NCI-H510A treated with DMSO at 0.1 percent for 48 hours (cell line): ENCODE data around the gene CARMIL1.

Source experiments
- DNase-seq: peaks from one replicate; lab custom pipeline; 2025; lab: John Stamatoyannopoulos, UW

CARMIL1 gene

DNA sequence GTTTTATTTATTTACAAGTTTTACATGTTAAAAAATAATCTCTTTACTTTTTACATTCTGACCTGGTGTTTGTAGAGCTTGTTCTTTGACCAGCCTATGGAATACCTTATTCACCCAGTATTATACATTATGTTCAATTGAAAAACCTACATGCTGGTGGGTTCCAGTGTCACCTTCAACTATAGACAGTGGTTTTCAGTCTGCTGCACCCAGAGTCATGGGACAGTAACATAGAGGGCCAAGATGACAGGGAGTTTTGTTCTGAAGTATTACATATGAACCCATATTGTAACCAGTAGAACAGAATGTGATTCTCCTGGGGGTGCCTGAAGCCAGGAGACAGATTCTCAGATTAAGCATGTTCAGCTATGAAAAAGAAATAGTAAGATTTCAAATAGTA, 233.4 kb downstream of the CARMIL1 start:
- no peak for DNase-seq

DNA sequence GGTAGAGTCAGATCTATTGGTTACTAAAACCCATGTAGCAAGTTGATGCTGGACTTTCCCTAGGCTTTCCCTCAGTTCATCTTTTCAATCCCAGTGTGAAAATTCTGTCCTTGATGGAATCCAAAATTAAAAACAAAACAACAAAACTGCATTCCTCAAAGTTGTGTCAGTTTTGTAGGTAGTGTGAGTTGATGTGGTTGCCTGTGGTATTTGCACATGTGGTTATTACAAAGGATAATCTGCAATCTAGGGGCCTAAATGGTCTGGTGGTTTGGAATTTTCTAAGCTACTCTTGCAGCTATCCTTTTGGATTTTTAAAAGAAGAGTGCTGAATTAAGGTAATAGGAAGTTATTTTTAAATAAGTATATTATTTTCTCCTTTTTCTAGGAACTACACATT, 240.7 kb downstream of the CARMIL1 start:
- no peak for DNase-seq

DNA sequence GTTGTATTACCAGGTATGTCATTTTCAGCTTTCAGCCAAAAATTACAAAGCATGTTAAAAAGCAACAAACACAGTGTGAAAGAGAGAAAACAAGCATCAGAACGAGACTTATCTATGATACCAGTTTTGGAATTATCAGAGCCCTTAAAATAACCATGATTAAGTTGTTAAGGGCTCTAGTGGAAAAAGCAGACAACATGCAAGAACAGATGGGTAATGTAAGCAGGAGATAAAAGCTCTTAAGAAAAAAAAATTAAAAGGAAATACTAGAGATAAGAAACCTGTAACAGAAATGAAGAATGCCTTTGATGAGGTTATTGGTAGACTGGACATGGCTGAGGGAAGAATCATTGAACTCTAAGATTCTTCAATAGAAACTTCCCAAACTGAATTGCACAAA, 245.4 kb downstream of the CARMIL1 start:
- DNase-seq: no peak

DNA sequence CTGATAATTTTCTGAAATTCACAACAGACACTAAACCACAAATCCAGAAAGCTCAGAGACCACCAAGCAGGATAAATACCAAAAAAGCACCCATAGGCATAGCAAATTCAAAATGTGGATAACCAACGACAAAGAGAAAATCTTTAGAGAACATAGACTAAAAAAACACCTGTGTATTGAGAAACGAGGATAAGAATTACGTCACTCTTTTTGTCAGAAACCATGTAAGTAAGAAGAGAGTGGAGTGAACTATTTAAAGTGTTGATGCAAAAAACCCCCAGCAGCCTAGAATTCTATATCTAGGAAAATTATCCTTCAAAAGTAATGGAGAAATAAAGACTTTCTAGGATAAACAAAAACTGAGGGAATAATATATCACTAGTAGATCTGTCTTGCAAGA, 245.9 kb downstream of the CARMIL1 start:
- no peak for DNase-seq

DNA sequence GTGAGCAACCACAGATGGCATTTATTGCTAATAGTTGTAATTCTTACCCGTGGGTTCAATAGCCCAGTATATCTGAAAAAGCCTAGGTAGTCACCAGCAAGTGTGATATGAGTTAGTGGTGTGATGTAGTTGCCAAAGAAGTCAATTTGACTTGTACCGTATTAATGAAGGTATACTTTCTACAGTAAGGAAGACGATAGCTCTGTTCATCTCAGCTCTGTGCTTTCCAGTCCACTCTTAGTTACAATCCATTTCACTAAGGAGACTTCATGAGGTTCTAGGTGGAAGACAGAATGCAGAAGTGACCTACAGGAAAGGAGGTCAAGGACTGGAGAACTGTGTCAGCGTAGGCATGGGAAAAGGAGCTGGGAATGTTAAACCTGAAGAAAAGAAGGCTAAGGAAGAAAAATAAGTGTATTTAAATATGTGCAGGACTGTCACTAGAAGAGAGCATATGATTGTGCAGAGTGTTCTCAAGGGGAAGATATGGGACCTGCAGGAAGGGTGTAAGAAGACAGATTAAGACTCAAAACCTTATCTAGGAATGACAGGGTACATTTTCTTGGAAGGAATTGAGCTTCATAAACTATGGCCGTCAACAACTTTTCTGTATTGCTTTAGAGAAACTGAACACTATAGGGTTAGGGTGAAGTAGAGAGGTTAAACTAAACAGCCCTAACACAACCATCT, 255.9 kb downstream of the CARMIL1 start:
- no peak for DNase-seq

DNA sequence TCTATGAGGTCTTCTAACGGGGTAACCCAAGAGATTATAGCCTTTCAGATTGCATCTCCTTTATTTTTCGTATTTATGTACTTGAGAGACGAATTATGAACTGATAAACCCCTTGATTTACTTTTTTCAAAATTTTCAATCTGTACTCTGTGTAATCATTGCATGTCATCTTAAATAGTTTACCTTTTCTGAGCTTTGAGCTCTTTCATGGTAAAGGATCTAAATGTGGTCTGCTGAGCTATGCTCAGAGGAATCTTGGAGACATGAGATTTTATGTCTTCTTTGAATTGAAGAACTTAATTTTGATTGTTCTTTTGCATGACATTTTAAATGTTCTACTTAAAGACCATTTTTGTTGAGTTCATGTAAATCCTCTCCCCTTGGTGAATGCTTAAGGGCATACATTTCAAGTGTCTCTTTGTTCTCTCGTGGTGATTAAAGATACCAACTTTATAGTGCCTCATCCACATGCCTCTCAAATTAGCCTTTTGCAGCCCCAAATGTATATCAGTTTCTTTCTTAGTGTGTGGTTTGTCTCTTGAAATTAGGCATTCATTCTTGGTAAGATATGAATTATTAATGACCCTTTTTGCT, 256.6 kb downstream of the CARMIL1 start:
- DNase-seq: no peak

DNA sequence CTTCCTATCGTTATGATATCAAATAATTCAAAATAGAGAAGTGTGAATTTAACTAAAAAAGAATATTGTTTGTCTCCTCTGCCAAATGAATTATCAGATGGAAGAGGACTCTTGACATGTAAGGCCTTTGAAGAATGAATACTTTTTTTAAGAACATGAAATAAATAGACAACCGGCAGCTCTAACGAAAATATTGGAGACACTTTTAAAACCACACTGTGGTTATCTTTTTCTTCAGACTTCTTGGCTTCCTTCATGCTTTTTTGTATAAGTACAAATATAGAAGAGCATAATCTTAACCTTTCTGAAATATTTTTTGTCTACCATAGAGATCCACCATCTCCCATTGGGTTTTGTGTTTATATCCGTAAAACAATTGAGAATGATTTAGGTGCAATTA, 257.6 kb downstream of the CARMIL1 start:
- no peak for DNase-seq

DNA sequence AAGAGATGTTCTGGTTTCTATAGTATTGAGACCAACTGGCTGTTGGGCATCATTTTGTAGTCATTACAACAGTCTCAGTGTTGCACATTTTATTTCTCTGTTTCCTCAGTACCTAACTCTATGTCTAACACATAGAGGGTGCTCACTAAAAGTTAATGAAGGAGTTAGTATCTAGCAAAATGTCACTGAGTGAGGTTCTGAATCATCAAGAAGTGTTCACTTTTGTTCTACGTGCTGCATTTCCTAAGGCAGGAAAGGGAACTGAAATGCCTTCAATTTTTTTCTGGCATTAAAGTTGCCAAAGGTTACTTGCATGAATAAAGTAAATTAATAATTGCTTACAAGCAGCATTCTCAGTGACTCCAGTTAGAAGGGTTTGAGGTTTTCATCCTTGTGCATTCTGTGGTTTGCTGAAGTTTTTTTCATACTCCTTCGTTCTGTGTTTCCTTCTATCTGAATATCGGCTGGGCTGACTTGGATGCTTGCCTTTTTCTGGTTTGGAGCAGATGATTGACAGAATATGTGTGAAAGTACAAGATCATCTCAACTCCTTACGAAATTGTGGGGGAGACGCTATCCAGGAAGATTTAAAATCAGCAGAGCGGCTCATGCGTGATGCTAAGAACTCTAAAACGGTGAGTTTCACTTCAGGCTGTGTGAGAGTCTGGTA, 258.3 kb downstream of the CARMIL1 start:
- no peak for DNase-seq

DNA sequence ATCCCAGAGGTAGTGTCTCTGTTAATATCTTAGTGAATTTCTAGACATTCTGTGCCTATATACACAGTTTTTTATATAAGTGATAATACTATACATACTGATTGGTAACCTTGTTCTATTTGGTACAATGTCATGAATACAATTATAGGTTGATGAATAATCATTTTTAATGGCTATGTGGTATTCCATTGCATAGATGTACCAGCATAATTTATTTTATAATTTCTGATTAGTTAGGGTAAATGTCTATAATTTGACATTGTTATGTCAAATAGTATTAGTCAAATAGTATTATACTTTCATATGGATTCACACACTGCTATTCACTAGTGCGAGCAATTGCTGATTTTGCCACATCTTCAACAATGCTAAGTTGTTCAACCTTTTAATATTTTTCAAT, 262.1 kb downstream of the CARMIL1 start:
- DNase-seq: no peak

DNA sequence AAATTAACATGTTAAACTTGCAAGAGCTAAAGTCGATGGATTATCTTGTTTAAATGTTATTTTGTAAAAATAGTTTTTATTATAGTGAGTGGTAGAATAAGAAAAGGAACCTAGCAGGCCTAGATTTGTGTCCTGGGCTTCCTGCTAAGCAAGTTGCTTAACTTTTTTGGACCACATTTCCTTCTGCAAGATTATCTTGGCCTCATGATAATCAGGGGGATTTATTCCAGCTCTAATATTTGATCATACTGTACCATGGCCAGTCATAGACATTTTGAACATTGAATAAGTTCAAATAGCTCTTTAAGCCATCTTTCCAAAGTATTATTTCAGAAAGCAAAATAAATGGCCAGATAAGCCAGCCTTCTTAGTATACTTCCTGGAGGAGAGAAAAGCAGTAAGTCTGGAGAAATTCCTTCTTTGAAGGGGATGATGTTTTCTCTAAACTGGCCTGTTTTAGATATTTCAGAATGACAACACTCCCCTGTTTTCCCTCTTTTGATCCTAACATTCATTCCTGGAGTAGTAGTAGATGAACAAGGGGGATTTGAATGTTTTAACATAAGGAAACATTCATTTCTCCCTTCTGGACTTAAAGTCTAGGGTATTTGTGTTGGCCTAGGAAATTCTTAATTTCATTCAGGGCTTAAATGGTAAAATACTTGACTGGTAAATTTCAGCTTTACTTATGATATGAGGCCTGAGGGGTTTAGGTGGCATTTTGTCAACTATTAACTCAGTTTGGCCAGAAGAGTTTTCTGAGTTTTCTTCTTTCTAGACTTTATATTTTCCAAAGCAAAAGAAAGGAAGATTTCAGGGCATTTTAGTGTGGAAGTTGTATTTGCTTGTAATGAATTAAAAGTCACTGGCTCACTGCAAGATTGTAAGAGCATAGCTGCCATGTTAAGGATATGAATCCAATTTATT, 264.1 kb downstream of the CARMIL1 start:
- DNase-seq: no peak

DNA sequence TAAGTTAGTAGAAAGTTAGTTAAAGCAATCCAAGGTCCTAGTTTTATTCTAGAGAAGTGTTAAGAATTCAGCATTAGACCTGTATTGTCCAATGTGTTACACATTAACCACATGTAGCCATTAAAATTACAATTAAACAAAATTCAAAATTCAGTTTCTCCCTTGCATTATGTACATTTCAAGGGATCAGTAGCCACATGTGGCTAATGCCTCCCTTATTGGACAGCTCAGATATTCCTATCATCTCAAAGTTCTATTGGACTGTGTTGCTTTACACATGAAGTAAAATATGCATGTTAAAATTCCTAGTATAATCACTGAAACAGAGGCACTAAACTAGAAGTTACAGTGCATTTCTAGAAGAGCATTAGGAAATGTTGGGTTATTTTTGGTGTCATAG, 265.7 kb downstream of the CARMIL1 start:
- DNase-seq: no peak

DNA sequence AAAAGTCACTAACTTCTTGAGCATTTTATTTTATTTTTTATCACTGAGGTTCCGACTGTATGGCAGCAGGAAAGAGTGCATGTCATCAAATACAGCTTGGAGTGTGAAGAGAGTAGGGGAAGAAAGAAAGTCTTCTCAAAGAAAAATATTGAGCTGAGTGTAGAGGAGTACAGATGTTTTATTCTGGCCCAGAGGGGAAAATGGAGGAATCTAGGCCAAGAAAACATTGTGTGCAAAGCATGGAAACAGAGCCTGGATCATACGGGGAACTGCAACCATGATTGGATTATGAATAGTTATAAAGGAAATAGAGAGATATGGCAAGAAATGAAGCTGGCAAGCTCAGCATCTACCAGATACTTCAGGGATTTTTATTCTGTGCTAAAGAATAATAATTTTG, 268.6 kb downstream of the CARMIL1 start:
- no peak for DNase-seq

DNA sequence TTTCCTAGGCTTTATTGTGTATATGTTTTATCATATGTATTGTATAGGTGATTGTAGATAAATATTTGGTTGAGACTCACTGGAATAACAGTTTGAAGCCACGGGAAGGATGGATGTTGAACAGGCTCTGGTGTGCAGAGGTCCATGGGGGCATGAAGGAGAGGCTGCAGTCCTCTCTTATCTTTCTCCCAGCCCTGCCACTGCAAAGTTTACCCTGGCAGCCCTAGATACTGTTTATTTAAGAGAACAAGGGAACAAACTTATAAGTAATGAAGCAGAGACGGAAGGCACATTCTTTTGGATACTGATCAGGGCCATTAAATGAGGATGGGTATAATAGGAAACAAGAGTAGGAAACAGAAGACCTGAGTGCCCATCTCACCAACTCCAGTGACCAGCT, 269.3 kb downstream of the CARMIL1 start:
- DNase-seq: no peak

DNA sequence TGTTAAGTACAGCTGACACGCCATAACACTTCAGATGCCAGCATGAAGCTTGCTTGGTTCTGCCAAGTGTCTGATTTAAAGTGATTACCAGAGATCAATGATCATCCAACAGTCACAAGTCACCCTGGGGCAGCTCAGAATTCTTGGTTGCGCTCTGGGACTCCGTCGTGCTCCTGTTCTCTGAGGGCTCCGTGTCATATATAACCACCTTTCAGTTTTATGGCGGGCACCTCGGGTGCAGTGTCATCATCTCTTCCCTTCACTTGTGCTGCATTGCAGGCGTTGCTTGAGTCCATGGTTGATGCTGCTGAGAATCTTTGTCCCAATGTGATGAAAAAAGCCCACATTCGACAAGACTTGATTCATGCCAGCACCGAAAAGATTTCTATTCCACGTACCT, 271.5 kb downstream of the CARMIL1 start:
- DNase-seq: no peak

DNA sequence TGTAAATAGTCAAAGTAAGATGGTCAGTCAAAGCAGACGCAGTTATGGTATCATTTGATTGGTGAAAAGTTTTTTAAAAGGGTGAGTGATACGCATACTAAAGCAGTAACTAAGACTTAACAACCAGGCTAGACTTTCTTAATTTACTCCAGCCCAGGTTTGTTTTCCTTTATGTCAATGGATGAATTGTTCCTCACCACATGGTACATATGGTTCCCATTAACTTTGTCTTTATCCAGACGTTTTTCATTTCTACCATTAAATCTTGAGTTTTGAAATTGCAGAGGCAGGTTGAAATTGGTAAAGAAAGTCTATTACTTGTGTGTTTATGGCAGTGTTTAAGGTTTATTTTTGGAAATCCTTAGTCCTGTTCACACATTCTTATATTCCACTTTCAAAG, 274.3 kb downstream of the CARMIL1 start:
- no peak for DNase-seq

DNA sequence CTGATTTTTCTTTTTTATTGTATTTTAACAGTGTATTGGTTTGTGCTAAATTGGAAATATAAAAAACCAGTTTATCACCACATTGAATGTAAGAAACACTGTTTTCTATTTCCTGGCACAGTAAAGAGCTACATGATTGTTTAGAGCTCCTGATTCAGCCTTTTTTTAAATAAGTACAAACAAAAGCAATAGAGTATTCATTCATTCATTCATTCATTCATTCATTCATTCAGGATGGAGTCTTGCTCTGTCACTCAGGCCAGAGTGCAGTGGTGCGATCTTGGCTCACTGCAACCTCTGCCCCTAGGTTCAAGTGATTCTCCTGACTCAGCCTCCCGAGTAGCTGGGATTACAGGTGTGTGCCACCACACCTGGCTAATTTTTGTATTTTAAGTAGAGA, 276.0 kb downstream of the CARMIL1 start:
- no peak for DNase-seq

DNA sequence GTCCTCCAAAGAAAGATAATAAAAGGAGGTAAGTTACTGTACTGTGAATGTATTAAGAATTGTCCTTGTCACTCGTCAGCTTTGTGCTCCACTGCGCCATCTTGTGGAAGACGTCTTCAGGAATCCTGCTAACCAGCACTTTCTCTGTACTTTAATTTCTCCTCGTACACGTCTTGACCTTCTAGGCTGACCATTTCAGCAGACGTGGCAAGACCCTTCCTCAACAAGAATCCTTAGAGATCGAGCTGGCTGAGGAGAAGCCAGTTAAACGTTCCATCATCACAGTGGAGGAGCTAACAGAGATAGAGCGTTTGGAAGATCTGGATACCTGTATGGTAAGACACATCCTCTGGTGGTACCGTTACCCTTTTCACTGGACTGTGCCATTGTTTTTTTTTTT, 277.3 kb downstream of the CARMIL1 start:
- DNase-seq: peak; percentile 66

DNA sequence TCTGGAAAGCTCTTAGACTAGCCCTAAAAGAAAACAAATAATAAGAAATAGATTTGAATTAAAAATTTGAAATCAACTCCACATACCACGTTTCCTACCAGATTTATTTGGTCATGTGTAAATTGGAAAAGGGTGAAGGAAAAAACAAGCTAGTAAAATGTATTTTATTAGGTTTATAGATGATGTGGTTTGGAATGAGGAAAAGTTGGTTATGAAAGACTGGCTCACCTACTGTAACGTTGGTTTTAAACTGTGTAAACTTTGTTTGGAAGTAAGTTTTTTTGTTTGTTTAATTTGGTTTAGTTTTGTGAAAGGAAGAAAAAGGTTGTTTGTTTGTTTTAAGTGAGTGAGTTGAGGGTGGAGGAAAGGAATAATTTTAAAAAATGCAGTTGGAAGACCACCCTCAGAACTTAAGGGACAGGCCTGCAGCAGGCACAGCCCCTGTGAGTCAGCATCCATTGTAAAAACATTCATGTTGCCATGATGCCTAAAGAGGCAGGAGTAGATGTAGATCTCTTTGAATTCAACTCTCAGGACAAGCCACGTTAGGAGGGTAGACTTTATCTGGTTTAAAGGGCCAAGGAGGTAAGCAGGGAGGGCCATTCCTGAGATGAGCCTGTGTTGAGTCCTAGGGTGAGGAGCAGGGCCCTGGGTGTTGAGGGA, 279.1 kb downstream of the CARMIL1 start:
- no peak for DNase-seq

DNA sequence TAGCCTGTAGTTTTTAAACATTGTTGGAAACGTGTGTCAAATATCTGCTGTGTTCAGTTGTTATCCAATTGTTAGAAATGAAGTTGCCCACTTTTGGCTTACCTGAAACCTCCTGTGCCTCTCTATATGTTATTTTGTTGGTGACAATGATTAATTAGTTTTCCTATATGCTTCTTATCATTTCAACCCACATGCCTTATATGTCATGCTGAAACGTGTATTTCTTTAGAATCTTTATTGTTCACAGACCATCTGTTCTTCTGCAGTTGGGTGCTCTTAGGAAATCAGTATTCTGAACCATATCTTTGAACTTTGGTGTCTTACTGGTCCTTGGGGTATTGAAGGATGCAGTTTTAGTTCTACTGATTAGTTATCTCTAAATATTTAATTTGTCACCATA, 281.7 kb downstream of the CARMIL1 start:
- no peak for DNase-seq

DNA sequence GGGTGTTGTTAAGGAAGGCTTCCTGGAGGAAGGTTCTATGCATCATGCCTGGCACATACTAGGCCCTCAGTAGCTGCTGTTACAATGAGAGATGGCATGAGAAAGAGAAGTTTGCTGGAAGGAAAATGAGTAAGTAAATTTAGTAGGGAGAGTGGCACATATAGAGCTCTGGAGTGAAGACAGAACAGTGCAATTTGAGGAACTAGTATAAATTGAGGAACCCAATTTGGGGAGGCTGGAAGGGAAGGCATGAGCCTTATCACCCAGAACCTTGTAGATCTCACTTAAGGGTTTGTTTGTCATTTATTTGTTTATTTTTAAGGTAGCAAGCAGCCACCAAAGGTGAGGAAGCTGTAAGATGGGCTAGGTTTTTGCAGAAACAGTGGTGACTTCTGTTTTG, 285.8 kb downstream of the CARMIL1 start:
- no peak for DNase-seq

DNA sequence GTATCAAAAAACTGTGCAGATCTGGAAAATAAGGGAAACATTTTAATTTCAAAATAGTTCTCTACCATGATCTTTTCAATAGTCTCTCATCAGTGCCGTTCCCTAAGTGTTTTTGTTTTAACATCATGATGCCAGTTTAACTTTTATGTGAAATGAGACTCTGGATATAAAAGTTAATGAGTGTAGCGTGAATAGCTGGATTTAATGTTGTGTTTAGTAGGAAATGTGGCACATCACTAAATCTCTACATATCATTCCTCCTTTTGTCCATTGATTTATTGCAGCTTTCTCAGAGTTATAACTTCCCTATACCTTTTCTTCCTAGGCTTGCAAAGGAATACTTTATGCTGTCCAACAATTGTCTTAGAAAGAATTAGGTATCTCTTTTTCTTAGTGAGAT, 291.4 kb downstream of the CARMIL1 start:
- DNase-seq: no peak

DNA sequence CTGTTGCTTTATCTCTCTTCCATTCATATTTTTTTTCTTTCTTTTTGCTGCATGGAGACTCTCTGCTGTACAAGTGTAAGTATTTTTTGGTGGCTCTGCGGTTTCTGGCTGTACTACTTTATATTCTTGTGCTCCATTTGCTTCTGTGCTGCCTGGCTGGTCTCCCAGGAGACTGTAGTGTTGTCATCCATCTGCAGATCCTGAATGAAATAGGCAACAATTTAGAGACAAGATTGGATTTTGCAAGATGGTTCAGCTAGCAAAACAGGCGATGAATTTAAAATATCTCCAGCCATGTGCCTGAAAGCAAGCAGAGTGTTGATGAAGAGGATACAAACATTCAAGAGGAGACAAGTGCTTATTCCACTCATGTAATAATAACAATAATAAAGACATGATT, 297.7 kb downstream of the CARMIL1 start:
- DNase-seq: no peak
